Right ventricle myocardium superior (tissue), 1 donor: ENCODE measurements around the gene INPPL1. TPM values are rescaled to one million over a fixed set of nuclear protein-coding genes. Genes with fewer than 3 reads are reported as not detected.
A peak's percentile ranks its signal among the peaks of the same experiment; 100 is the strongest.

ENCODE experiments used
- ATAC-seq: fragments of 200-7000 bp; cut with Tn5 transposase; one replicate; pipeline ENCODE4 v1.9.1; 2020; ENCODE audit warnings: mild to moderate bottlenecking; ENCODE audit not compliant: poor library complexity
- DNase-seq: peaks from one replicate; pipeline ENCODE4 v3.0.0-alpha.2; 2020
- intact Hi-C: fragments of 100-400 bp; cut with DNase I; formaldehyde crosslinking; loops from one replicate; pipeline ENCODE4 v1.11.2; 2022
- total RNA-seq: library from RNA; stranded (reverse); fragmentation: NEBNext Ultra II Directional; extraction: Animal tissue kit (Norgen Biotek cat#: 25700); gene quantifications from one replicate; pipeline ENCODE4 v1.2.1, GENCODE V29; 2021
- donor health status: DM: no; HTN: yes; CAD: no; lungs with severe emphysema.

Gene INPPL1
- total RNA-seq, 1 donor from 2014 or later: 133 TPM

GRCh38 chr11:72209101-72209500 lies 15.5 kb upstream of the INPPL1 start:
- DNase-seq (no peak), ATAC-seq (no peak)

DNA sequence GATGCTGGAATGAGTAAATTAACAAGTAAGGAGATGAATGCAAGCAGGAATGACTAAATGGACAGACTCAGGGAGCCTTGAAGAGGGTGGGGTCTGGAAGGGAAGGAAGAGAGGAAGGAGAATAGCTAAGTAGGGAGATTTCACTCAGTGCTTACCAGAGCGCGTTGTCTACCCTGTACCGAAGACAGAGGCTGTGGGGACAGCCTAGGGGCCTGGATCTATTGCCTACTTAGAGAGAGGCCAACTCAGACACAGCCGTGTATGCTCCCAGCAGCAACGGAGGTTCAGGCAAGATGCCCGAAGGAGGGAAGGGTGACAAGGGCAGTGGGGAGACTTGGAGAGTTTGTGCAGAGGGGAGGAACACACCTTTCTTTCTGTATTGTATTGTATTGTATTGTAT lies 7.9 kb upstream of the INPPL1 start, which contains the start of gene FOLR2:
Gene FOLR2, plus strand, starts transcription at position 157 of the 400 bp plus-strand sequence. CDS start 1,791 bp downstream, outside the sequence.
- ATAC-seq (peak; percentile 69), DNase-seq (no peak)
- intact Hi-C loops: no loop called here

More at GRCh38 chr11:72209101-72209500, 15.5 kb upstream of the INPPL1 start:
- intact Hi-C loops: no loop called here

DNA sequence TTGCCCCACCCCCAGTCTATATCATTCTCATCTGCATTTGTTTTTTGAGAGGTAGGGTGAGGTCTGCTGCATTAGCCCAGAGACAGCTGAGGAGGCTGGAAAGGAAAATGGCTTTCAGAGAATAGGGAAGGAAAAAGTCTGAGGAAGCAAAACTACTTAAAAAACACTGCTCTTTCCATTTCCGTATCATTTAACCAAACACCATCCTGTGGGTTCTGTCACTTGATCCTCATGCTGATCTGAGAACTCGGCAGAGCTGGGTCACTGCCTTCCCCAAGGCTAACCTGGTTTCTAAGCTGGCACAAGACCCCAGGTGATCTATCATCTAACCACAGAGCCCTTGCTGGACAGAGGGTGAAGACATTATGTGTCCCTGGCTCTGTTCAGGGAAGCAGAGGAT lies 6.7 kb upstream of the INPPL1 start:
- intact Hi-C loops: no loop called here
- peak; percentile 13 for ATAC-seq
- DNase-seq: no peak

GRCh38 chr11:72218251-72218745 lies 6.3 kb upstream of the INPPL1 start:
- DNase-seq (no peak), ATAC-seq (no peak)
- intact Hi-C loops: no loop called here

GRCh38 chr11:72220696-72221363 lies 3.7 kb upstream of the INPPL1 start:
- no peak for DNase-seq
- ATAC-seq: no peak
- intact Hi-C loops: no loop called here

- ATAC-seq (no peak), DNase-seq (no peak)
- intact Hi-C loops: no loop called here
These were observed 3.0 kb upstream of the INPPL1 start for GRCh38 chr11:72221386-72222075.

- DNase-seq (no peak), ATAC-seq (no peak)
- intact Hi-C loops: no loop called here
These were observed 2.3 kb upstream of the INPPL1 start for GRCh38 chr11:72222106-72222891.

DNA sequence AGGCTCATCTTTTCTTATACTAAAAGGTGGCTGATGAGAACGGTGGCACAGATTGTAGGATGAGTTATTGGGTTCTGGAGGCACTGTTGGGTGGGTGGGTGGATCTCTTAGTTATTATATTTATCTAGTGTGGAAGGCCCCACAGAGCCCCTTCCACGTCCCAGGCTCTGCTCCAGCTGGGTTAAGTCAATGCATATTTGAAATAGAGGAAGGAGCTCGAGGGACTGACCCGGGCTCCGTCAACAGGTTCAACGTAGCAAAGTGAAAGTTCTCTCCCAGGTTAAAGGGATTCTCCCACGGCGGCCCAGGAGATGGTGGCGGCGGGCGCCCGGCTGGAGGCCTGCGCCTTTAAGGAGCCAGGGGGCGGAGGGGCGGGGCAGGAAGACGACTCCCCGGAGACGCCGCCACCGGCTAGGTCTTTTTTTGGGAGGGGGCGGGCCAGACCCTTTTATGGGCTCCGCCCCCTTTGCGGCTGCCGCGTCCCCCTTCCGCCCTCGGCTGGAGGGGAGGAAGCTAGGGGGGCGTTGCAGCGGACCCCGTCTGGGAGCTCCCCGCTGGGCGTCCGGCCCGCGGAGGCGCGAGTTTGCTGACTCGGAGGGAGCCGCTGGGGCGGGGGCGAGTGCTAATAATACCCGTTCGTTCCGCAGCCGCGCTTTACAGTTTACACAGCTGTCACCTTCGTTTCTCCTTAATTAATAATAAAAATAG lies 1.5 kb upstream of the INPPL1 start:
- DNase-seq (peak; percentile 96), ATAC-seq (peak; percentile 93)
- intact Hi-C loops: no loop called here

DNA sequence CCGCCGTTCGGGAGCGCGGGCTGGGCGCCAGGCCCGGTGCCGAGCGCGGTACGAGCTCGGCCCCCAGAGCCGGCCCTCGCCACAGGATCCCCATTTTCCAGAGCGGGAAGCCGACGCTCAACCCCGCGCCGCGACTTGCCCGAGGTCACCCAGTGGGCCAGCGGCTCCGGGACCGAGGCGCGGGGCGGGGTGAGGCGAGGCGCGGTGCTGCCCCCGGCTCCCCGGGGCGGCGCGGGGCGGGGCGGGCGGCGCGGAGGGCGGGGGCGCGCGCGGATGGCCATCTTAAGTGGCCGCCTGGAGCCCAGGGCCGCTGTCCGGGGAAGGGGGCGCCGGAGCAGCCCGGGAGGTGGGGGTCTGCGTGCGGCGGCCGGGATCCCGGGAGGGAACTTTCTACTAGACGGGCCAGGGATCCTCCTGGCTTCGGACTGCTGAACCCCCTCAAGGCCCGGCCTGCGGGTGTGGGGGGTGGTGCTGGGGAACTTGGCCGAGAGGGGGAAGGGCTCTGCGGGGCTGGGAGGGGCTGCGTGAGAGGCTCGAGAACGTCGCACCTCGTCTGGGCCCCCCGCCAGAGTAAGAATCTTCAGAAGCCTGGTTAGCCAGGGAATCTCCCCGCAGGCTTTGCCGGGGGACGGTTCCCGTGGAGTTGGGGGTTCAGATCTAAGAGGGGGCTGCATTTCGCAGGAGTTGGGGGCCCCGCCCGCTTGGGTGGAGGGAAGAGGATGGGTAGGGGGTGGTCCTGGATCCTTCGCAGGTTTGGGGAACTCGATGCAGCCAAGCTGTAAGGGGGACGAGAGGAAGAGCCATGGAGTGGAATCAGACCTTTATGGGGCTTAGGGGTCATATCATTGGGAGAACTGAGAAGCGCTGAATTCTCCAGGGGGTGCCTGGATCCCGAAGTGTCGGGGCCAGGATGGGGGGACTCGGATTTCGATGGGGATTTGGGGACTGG lies 678 bp upstream of the INPPL1 start:
- peak; percentile 88 for DNase-seq
- intact Hi-C loops: no loop called here
- ATAC-seq: peak; percentile 89

DNA sequence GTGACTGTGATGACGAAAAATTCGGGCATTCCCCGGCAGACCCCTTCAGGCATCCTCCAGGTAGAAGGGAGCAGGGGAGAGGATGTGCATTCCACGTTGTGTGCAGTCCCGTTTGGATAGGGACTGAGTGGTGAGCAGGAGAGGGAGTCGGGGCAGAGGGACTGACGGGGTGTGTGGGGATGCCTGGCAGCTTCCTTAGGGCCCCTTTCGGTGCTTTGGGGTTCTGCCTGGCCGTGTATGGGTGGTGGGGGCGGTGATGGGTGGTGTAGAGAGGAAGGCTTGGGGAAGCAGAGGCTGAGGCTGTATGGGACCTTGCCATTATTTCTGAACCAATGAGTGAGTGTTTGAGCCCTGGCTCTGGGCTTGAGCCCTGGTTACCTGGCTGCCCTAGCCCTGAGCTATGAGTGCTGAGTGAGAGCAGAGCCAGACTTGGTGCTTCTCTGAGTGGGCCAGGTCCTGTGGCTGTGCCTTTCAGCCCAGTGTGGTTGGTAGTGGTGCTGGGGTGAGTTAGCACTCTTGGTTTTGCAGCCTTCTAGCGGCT lies 914 bp downstream of the INPPL1 start:
- intact Hi-C loops: no loop called here

GRCh38 chr11:72226701-72227100 lies 2.1 kb downstream of the INPPL1 start:
- intact Hi-C loops: no loop called here

More for the DNA sequence above, 914 bp downstream of the INPPL1 start:
- DNase-seq (no peak), ATAC-seq (no peak)

GRCh38 chr11:72227316-72228228 lies 3.0 kb downstream of the INPPL1 start:
- ATAC-seq (no peak), DNase-seq (no peak)
- intact Hi-C loops: no loop called here

More at GRCh38 chr11:72226701-72227100, 2.1 kb downstream of the INPPL1 start:
- DNase-seq (no peak), ATAC-seq (no peak)

DNA sequence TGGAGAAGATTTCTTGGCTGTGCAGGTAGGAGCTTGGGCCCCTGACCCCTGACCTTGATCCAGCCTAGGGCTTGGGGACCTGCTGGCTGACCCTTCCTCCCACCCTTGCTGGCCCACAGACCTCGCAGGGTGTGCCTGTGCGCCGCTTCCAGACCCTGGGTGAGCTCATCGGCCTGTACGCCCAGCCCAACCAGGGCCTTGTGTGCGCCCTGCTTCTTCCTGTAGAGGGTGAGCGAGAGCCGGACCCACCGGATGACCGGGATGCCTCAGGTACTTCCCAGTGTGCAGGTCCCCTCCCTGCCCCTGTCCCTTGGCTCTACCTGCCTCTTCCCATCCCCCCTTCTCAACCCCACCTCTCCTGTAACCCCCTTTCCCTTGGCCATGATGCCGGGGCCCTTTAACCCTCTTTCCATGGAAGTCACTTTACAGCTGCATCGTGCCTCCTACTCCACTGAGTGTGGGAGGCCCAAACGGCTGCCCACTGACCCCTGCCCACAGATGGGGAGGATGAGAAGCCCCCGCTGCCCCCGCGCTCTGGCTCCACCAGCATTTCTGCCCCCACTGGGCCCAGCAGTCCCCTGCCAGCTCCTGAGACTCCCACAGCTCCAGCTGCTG lies 3.8 kb downstream of the INPPL1 start:
- DNase-seq (no peak), ATAC-seq (no peak)
- intact Hi-C loops: no loop called here

- DNase-seq (no peak), ATAC-seq (no peak)
- intact Hi-C loops: no loop called here
These were observed 4.3 kb downstream of the INPPL1 start for GRCh38 chr11:72228844-72229231.

DNA sequence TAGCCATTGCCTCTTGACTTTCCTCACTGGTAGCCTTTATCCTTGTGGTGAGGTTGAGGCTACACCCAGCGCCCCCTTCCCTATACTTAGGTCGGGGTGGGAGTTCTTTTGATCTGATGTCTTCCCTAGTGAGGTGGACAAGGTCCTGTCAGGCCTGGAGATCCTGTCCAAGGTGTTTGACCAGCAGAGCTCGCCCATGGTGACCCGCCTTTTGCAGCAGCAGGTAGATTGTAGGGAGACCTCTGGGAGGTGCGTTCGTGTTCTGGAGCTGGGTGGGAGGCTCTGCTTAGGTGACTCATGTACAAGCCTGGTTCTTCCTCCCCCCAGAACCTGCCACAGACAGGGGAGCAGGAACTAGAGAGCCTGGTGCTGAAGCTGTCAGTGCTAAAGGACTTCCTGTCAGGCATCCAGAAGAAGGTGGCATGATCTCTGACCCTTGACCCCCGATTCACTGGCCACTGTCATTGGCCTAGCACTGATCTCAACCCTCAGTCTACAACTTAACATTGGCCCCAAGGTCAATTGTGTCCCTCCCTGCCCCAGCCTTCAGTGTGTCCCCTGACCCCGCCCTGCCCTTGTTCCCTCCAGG lies 4.9 kb downstream of the INPPL1 start:
- intact Hi-C loops: no loop called here
- no peak for ATAC-seq
- no peak for DNase-seq
